GM12874 (cell line): ENCODE data around the gene ST6GALNAC2.

Experiments used
- CTCF ChIP-seq: IDR thresholded peaks from 2 replicates; pipeline ENCODE4 v1.5.1; 2011; ENCODE audit warnings: low read depth, mild to moderate bottlenecking, control low read depth, low read length, moderate library complexity; ENCODE audit not compliant: insufficient read depth

ST6GALNAC2 gene

GRCh38 chr17:76523084-76524037 is 62.3 kb downstream of the ST6GALNAC2 start:
- TF ChIP-seq CTCF = peak; percentile 100

GRCh38 chr17:76521262-76521661 is 64.4 kb downstream of the ST6GALNAC2 start:
- TF ChIP-seq CTCF = no peak

- no peak for TF ChIP-seq CTCF
Measured at GRCh38 chr17:76519048-76519966, 66.4 kb downstream of the ST6GALNAC2 start.

- TF ChIP-seq CTCF = no peak
Measured at GRCh38 chr17:76517638-76518038, 68.0 kb downstream of the ST6GALNAC2 start.
